ENCODE data around the gene NEK11.

NEK11 gene

DNA sequence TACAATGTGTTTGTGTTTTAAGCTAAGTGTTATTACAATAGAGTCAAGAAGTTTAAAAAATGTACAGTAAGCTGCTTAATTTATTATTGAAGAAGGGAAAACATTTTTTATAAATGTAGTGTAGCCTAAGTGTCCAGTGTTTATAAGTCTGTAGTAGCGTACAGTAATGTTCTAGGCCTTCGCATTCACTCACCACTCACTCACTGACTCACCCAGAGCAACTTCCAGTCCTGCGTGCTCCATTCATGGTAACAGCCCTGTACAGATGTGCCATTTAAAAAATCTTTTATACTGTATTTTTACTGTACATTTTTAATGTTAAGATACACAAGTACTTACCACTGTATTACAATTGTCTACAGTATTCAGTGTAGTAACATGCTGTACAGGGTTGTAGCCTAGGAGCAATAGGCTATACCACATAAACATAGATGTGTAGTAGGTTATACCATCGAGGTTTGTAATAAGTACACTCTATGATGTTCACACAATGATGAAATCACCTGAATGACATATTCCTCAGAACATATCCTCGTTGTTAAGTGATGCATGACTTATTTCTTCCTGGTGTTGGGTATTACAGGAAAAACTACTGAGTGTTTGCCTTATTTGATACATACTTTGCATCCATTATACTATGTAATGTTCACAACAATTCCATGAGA lies 198.3 kb downstream of the NEK11 start:
- DNase-seq = peak; percentile 38

DNA sequence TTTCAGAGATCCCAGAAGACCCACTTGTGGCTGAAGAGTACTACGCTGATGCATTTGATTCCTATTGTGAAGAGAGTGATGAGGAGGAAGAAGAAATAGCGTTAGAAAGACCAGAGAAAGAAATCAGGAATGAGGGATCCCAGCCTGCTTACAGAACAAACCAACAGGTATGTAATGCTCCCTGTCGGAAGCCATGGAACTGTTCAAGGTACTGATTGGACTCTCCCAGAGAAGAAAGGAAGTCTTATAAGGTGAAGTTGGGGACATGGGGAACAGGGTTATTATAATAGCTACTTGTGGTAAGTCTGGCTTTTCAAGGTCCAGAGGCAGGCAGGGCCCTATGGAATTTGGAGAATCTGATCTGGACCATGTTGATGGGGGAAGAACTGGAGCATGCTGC lies 201.8 kb downstream of the NEK11 start:
- DNase-seq = no peak

DNA sequence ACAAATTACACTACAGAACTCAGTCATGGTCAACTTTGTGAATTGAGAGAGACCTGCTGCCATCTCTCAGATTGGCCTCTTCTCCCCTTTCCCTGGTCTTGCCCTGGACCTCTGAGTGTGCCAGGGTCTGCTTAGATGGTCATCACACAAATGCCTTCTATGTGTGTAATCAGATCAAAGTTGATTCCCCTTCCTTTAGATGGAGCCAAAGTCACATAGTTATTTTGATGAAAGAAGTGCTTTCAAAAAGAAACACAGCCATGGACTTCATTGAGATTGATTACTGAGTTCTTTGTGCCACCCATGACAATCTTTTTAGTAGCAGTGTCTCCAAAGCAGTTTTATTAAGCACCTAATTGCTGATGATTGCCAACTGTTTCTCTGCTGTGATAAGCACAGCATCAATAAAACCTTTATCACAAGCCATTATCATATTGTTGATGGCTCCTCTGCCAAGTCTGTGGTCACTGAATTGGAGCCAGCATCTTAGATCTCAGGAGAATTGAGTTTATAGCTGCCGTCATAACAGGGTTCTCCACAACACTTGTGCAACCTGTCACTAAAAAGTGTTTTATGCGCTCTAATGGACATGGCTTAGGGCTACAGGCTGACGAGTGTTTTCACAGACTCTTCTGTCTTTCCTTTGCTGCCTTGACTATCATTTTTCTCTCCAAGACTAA lies 205.2 kb downstream of the NEK11 start:
- no peak for DNase-seq

DNA sequence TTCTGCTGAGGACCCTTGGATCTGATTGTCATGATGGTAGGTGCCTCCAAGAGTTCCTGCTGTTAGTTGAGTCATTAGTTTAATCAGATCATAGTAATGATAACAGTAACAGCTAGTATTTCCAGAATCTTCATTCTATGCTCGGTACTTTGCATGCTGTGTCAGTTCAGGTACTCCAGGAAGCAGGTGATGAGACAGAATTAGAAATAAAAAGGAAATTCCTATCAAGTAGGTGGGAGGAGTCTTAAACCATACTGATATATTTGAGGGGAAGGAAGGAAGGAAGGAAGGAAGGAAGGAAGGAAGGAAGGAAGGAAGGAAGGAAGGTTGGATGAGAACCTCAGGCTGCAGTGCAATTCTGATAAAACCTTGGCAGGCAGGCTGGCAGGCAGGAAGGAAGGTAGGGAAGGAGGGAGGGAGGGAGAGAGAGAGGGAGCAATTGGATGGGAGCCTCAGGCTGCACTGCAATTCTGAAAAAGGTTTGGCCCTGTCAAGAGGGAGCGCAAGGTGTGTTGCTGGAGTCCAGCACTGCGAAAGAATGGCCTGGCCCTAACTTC lies 206.1 kb downstream of the NEK11 start:
- no peak for DNase-seq

DNA sequence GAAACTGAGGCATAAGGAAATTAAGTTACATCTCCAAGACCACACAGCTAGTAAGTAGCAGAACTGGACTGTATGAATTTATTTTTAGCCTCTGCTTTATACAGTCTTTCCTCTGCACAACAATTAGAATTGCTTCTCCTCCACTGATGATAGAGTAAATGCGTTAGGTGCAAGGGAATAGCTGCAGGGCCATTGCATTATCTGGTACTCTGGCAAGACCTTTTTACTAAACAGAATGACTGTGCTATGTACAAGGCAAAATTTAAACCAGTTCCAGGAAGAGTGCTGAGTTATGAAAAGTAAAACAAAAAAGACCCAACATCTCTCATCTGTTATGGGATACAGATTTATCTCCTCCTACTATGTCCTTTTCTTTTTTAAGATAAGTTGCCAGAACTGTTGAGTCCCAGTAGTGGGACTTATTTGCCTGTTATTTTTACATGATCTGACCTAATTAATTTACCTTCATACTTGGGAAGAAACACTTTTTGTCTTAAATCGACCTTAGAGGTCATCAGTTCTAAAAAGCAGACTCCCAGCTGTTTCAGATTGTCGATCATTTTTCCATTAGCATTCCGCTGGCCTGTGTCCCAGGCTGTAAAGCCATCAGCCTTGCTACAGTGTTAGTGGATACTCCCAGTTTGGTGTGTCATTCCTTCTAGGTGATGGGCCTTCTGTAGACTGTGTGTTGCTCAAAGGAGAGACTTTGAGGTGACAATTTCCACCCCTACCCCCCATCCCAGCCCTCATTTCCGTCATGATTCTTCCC lies 207.4 kb downstream of the NEK11 start:
- no peak for DNase-seq

DNA sequence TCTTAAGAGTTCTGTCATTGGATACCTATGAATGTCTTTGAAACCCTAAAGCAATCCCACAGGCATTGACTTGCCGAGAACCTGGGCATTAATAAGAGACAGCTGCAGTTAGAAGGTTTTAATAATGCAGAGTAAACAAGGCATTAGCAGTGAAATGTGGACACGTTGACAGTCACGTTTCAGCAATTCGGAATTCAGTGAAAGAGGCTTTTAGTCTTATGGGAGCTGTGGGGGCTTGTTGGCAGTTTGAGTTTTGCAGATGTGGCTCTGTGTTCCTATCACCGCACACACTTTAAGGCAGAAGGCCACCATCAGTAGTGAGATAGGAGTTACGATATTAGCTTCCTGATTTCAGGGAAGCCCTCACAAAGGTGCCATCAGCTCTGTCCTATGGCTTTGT lies 209.7 kb downstream of the NEK11 start:
- no peak for DNase-seq

DNA sequence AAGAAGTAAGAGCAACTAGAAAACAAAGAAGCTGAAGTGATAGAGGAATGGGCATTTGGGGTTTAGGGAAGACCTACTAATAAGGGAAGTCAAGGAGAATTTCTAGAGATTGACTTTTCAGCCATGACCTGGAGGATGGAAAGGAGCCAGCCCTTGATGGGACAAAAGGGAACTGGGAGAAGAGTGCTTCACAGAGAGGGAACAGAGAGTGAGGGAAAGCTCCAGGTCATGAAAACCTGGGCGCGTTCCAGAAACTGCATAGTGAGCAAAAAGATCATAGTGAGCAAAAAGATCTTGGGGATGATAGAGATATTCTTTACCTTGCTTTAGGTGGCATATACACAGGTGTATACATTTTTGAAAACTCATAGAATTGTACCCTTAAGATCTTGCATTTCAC lies 211.8 kb downstream of the NEK11 start:
- DNase-seq = no peak

DNA sequence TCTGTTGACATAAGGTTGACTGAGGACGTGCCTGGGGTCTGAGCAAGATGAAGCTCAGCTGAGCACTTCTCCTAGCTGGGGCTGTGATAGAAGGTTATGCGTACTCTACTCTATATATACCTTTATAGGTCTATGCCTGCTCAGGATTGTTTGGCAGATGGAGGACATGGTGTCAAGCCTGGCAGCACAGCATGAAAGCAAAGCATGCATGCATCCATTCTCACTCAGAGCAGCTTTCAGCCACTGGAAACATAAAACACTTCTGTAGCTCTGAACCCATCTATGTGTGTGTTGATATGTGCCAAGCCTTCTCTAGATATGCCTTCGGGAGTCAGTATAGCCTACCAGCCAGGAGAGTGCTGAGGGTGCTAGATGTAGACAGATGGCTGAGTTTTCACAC lies 212.6 kb downstream of the NEK11 start:
- no peak for DNase-seq

DNA sequence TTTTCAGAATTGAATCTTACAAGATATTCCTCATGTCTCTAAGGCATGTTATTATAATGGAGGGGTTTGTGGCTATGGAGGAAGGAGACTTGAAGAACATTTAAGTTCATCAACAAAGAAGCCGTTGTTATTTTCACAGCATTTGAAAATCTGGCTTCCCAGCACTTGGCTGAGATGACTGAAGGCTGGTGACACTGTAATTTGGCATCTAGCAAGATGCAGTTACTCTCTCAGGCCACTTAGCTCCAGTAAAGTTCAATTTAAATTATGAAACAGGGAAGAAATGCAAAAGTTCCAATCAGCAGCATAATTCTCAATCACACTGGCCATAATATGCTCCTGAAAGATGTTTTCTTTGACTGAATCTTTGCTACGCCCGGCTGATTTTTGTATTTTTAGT lies 215.5 kb downstream of the NEK11 start:
- DNase-seq = no peak

DNA sequence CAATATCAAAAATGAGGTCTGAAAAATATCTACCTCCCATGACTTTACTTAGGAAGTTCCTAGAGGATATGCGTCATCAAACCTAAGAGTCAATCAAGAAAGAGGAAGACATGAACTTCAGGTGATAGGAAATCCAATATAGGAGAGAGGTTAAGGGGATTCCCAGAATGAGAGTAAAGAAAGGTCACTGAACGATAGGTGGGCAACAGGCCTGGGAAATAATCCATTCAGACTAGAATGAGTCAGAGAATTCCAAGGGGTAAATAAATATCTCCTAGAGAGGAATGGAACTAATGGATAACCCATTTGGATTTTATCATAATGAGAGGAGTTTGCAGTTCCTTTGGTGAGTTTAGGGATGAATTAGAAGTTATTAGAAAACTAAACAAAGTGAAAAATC lies 223.8 kb downstream of the NEK11 start:
- DNase-seq = no peak

DNA sequence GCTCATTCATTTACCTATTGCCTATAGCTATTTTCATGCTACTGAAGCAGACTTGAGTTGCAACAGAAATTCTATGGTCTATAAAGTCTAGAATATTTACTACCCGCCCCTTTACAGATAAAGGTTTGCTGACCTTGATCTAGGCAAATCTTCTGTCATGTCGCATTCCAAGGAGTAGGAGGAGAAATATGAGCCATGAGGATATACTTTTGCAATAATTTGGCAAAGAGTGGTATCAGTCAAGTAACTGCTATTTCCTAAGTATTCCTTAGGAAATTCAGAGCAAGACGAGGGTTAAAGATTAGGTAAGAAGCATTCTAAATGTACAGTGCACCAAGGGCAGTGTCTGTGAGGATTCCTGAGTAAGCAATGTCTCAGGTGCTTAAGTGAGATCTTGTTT lies 233.8 kb downstream of the NEK11 start:
- no peak for DNase-seq

DNA sequence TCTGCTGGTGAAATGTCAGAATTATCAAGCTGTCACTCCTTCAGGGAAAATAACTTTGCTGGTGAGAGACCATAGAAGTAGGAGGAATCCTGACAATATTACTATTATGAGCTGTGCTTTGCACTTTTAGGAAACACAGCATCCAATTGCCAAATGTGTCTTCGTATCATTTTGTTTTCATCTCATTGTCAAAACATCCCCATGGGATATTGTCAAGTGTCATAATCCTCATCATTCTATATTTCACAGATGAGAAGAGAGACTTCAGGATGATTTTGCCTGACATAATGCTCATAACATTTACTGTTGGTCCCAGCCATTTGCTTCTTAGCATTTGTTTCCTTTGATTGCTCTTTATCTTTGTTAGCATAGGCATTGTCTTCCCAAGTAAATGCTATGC lies 234.4 kb downstream of the NEK11 start:
- no peak for DNase-seq

DNA sequence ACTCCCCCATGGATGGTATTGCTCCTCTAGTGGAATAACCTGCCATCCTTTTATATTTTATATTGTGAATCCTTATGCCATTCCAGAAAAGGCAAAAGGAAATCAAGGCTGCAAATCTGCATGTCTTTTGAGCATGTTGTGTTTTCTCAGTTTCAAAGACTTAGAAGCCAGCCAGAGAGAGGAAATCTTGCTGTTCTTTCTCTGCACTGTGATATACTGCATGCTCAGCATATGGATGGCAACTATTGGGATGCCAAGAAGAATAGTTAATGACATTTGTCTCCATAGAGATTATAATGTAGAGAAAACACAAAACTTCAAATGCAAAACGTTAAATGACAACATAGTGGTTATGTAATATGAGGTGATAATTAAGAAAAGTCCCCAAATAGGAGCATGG lies 248.9 kb downstream of the NEK11 start:
- no peak for DNase-seq

DNA sequence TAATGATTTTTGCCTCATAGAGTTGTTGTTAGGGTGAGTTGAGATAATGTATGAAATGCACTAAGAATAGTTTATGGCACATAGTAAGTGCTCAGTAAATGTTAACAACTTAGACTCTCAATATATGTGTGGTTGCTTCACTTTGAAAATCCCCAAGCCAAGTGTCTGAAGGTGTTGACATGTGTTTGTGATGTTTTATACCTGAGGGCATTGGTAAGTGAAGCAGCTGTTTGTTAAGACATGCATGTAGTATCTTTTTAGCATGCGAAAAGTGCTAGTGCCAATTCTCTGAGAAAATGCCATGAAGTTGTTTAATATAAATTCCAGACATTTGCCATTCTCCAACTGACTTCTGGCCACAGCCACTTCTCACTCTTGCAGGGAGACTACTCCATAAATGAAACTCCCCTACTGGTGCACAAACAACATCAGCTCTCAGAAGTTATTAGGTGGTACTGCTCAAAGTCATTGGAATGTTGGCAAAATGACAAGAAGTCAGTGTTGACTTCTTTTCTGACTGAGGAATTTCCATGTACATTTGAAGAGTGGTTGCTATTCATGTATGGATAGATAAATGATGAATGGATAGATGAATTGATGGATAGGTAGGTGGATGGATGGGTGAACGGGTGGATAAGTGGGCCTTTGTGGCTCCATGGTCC lies 251.3 kb downstream of the NEK11 start:
- peak; percentile 50 for DNase-seq

DNA sequence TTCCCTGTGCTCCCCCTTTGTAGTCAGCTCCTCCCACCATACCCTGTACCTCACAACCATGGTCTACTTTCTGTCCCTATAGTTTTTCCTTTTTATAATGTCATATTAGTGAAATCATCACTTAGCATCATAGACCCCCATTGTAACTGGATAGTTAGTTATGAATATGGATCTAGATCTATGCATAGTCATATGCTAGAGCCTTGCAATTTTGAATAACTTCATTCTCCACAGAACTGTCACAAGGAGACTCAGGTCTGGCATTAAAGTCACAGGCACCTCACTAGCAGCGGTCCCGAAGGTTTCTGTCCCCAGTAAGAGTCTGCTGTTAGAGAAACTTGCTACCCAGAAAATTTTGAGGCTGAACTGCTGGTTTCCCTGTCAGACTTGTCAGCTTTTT lies 252.9 kb downstream of the NEK11 start:
- DNase-seq = no peak

DNA sequence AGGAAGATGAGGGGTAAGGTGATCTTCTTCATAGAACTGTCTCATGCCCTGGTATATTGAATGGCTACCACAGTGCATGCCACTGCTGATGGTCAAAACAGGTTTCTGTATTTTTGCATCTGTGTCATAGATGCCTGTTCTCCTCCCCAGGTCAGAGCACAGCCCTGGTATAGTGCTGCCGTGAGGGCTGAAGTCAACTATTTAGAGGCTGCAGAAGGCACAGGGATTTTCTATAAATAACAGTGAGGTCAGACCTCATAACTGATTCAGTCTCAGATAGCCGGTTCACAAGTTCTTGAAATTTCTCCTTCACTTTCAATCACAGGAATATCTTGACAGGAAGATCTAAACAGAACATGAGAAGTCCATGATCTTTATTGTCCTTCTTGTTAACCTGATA lies 255.7 kb downstream of the NEK11 start:
- no peak for DNase-seq

DNA sequence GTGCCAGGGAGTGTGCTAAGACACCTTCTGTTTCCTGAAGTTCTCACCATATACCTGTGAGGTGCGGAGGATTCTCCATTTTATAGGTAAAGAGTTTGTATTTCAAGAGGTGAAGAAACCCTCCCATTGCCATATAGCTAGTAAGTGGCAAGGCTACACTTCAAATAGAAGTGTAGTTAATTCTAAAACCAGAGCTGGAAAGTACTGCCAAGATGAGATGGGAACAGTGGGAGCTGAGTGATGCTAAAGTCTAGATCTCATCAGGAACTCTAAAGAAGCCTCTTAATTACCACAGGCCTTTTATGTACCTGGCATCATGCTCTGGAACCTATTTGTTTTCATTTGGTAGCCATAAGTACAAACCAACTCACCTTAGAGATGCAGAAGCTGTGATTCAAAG lies 256.3 kb downstream of the NEK11 start:
- no peak for DNase-seq

DNA sequence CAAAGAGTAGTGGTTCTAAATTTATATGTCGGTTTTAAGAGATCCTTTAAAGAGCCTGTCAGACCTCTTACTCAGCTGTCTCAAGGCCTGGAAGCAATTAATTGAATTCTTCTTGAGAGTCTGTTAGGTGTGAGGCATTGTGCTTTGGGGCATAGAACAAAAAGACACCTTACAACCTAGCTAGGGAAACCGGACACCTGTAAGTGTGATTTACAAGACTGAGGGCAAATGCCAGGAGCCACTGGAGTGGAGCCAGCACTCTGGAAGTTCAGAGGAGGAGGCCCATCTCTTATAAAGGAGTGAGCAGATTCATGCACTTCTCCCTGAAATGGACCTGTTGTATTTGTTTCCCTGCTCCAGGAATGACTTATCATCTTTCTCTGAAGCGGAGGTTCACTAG lies 257.2 kb downstream of the NEK11 start:
- no peak for DNase-seq

DNA sequence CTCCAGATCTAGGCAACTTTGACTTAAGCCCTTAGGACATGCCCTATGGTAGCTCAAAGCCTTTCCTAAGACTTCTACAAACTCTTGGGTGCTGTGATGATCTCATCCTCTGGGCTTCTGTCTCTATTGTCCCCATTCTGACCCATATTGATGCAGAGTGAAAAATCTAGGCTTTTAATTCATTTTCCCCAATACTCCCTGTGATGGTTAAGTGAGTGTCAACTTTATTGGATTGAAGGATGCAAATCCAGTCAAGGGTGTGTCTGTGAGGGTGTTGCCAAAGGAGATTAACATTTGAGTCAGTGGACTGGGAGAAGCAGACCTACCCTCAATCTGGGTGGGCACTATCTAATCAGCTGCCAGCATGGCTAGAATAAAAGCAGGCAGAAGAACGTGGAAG lies 257.6 kb downstream of the NEK11 start:
- no peak for DNase-seq

DNA sequence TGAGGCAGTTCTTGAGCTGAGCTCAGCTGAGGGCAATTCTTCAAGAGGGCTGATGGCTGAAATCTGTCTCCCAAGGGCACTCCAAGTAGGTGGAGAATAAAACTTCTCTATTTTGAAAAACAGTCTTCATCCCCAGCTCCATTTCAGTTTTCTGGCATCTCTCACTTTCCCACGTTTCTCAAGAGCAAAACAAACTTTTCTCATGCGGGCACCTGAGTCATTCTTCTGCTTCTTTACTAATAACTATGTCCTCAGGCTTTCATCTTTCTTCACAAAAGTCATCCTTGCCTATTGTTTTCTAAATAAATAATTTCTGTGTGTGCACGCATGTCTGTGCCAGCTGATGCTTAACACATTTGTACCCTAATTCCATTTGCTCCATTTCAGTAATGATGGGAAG lies 258.8 kb downstream of the NEK11 start:
- DNase-seq = no peak

DNA sequence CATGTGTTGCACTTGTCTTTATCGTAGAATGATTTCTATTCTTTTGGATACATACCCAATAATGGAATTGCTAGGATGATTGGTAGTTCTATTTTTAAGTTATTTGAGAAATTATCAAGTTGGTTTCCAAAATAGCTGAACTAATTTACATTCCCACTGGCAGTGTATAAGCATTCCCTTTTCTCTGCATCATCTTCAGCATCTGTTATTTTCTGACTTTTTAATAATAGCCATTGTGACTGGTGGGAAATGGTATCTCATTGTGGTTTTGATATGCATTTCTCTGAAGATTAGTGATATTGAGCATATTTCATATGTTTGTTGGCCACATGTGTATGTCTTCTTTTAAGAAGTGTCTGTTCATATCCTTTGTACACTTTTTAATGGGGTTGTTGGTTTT lies 273.2 kb downstream of the NEK11 start:
- peak; percentile 5 for DNase-seq

DNA sequence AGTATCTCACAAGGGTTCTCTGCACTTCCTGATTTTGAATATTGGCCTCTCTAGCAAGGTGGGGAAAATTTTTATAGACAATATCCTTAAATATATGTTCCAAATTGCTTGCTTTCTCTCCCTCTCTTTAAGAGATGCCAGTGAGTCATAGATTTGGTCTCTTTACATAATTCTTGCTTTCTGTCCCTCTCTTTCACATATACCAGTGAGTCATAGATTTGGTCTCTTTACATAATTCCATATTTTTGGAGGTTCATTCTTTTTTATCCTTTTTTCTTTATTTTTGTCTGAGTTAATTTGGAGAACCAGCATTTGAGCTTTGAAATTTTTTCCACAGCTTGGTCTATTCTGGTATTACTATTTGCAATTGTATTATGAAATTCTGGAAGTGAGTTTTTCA lies 277.2 kb downstream of the NEK11 start:
- peak; percentile 55 for DNase-seq

DNA sequence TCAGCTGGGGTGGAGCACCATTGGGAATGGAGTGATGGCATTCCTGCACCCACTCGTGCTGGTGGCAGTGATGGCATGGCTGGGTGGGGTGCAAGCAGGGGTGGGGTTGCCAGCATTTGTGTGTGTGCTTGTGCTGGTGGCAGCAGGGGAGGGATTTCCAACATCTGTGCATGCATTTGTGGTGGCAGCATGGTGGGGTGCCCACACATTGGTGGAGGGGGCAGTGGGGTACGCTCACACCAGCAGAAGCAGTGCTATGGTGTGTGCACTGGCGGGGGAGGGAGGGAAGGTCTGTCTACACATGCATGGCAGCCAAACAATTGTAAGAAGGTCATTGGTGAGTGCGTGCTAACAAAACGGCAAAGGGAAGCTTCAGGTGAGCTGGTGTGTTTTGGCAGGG lies 278.2 kb downstream of the NEK11 start:
- DNase-seq = no peak
